ENCODE measurements around the gene MRPL19. TPM values are rescaled to one million over a fixed set of nuclear protein-coding genes. Genes with fewer than 3 reads are reported as not detected.

MRPL19 gene
- total RNA-seq, 1 donor from 2014 or later: 43.9 TPM

Other genes with a start within 250 kb of the MRPL19 start
- gene EVA1A, start 85.8 kb upstream of the MRPL19 start, total RNA-seq: 53.7 and 67.0 TPM in 2 replicates
- gene GCFC2, start 64.1 kb downstream of the MRPL19 start, total RNA-seq: 21.2 and 24.7 TPM in 2 replicates